HEK293 (cell line): ENCODE data around the gene VSTM2B.

Experiments
- HOXD13 ChIP-seq: sonication (generic); formaldehyde crosslinking; IDR thresholded peaks from 2 replicates; pipeline ENCODE4 v1.8.0; 2022; ENCODE audit warnings: missing genetic modification reagents, borderline replicate concordance
- IKZF3 ChIP-seq: fragments of 450-650 bp; IDR thresholded peaks from 2 replicates; pipeline ENCODE4 v1.5.0; 2018; ENCODE audit warnings: missing biosample characterization, mild to moderate bottlenecking, missing genetic modification characterization, moderate library complexity
- KLF7 ChIP-seq: fragments of 450-650 bp; formaldehyde crosslinking; IDR thresholded peaks from 2 replicates; pipeline ENCODE4 v1.5.1; 2016; ENCODE audit warnings: missing biosample characterization, missing genetic modification characterization, borderline replicate concordance
- KLF9 ChIP-seq: fragments of 450-650 bp; formaldehyde crosslinking; IDR thresholded peaks from 2 replicates; pipeline ENCODE4 v1.5.1; 2016; ENCODE audit warnings: missing biosample characterization, missing genetic modification characterization, low read depth
- MEIS1 ChIP-seq: sonication (generic); formaldehyde crosslinking; IDR thresholded peaks from 2 replicates; pipeline ENCODE4 v1.8.1; 2022; ENCODE audit warnings: missing genetic modification reagents, mild to moderate bottlenecking, borderline replicate concordance
- OSR2 ChIP-seq: fragments of 450-650 bp; formaldehyde crosslinking; IDR thresholded peaks from 2 replicates; pipeline ENCODE4 v1.5.1; 2016; ENCODE audit warnings: missing biosample characterization, missing genetic modification characterization
- PRDM2 ChIP-seq: fragments of 450-650 bp; formaldehyde crosslinking; IDR thresholded peaks from 2 replicates; pipeline ENCODE4 v1.5.1; 2016; ENCODE audit warnings: missing biosample characterization, missing genetic modification characterization, borderline replicate concordance
- SALL2 ChIP-seq: fragments of 450-650 bp; formaldehyde crosslinking; IDR thresholded peaks from 2 replicates; pipeline ENCODE4 v1.5.0; 2017; ENCODE audit warnings: missing biosample characterization, mild to moderate bottlenecking, missing genetic modification characterization, borderline replicate concordance
- SCRT2 ChIP-seq: fragments of 450-650 bp; formaldehyde crosslinking; IDR thresholded peaks from 2 replicates; pipeline ENCODE4 v1.5.1; 2016; ENCODE audit warnings: missing biosample characterization, missing genetic modification characterization
- SETDB1 ChIP-seq: IDR thresholded peaks from one replicate; pipeline ENCODE4 v1.6.1; 2017; ENCODE audit warnings: mild to moderate bottlenecking, low read length, moderate library complexity, mixed read lengths; ENCODE audit not compliant: insufficient read length
- SP7 ChIP-seq: fragments of 450-650 bp; formaldehyde crosslinking; IDR thresholded peaks from 2 replicates; pipeline ENCODE4 v1.5.1; 2016; ENCODE audit warnings: missing biosample characterization, missing genetic modification characterization
- WT1 ChIP-seq: fragments of 450-650 bp; formaldehyde crosslinking; IDR thresholded peaks from 2 replicates; pipeline ENCODE4 v1.5.1; 2016; ENCODE audit warnings: missing biosample characterization, missing genetic modification characterization
- YY1 ChIP-seq: fragments of 450-650 bp; formaldehyde crosslinking; IDR thresholded peaks from 2 replicates; pipeline ENCODE4 v1.5.1; 2018; ENCODE audit warnings: missing biosample characterization, missing genetic modification characterization
- ZFP3 ChIP-seq: fragments of 450-650 bp; formaldehyde crosslinking; IDR thresholded peaks from 2 replicates; pipeline ENCODE4 v1.5.1; 2016; ENCODE audit warnings: low read depth, missing biosample characterization, missing genetic modification characterization
- ZNF10 ChIP-seq: fragments of 450-650 bp; formaldehyde crosslinking; IDR thresholded peaks from 2 replicates; pipeline ENCODE4 v1.5.1; 2017; ENCODE audit warnings: missing biosample characterization, missing genetic modification characterization
- ZNF133 ChIP-seq: fragments of 450-650 bp; formaldehyde crosslinking; IDR thresholded peaks from 2 replicates; pipeline ENCODE4 v1.5.1; 2016; ENCODE audit warnings: missing biosample characterization, missing genetic modification characterization
- ZNF157 ChIP-seq: fragments of 450-650 bp; formaldehyde crosslinking; IDR thresholded peaks from 2 replicates; pipeline ENCODE4 v1.5.1; 2016; ENCODE audit warnings: missing biosample characterization, missing genetic modification characterization
- ZNF19 ChIP-seq: fragments of 450-650 bp; formaldehyde crosslinking; IDR thresholded peaks from 2 replicates; pipeline ENCODE4; 2016; ENCODE audit warnings: missing biosample characterization, missing genetic modification characterization, low read depth
- ZNF292 ChIP-seq: fragments of 450-650 bp; formaldehyde crosslinking; IDR thresholded peaks from 2 replicates; pipeline ENCODE4 v1.5.1; 2016; ENCODE audit warnings: low read depth, missing biosample characterization, missing genetic modification characterization, borderline replicate concordance
- ZNF350 ChIP-seq: fragments of 450-650 bp; formaldehyde crosslinking; IDR thresholded peaks from 2 replicates; pipeline ENCODE4 v1.5.0; 2017; ENCODE audit warnings: missing biosample characterization, mild to moderate bottlenecking, missing genetic modification characterization
- ZNF398 ChIP-seq: fragments of 450-650 bp; formaldehyde crosslinking; IDR thresholded peaks from 2 replicates; pipeline ENCODE4 v1.5.1; 2017; ENCODE audit warnings: missing biosample characterization, missing genetic modification characterization
- ZNF521 ChIP-seq: fragments of 450-650 bp; formaldehyde crosslinking; IDR thresholded peaks from 2 replicates; pipeline ENCODE4 v1.5.1; 2017; ENCODE audit warnings: missing biosample characterization, mild to moderate bottlenecking, missing genetic modification characterization
- ZNF560 ChIP-seq: fragments of 450-650 bp; formaldehyde crosslinking; IDR thresholded peaks from 2 replicates; pipeline ENCODE4 v1.5.1; 2017; ENCODE audit warnings: missing biosample characterization, missing genetic modification characterization, borderline replicate concordance
- ZNF621 ChIP-seq: fragments of 450-650 bp; formaldehyde crosslinking; IDR thresholded peaks from 2 replicates; pipeline ENCODE4 v1.5.1; 2017; ENCODE audit warnings: missing biosample characterization, missing genetic modification characterization
- ZNF623 ChIP-seq: fragments of 450-650 bp; formaldehyde crosslinking; IDR thresholded peaks from 2 replicates; pipeline ENCODE4 v1.5.1; 2016; ENCODE audit warnings: missing biosample characterization, missing genetic modification characterization
- ZNF639 ChIP-seq: fragments of 450-650 bp; formaldehyde crosslinking; IDR thresholded peaks from 2 replicates; pipeline ENCODE4 v1.5.1; 2016; ENCODE audit warnings: missing biosample characterization, missing genetic modification characterization
- ZNF701 ChIP-seq: fragments of 450-650 bp; formaldehyde crosslinking; IDR thresholded peaks from 2 replicates; pipeline ENCODE4 v1.5.1; 2016; ENCODE audit warnings: missing biosample characterization, missing genetic modification characterization
- ZNF707 ChIP-seq: fragments of 450-650 bp; formaldehyde crosslinking; IDR thresholded peaks from 2 replicates; pipeline ENCODE4 v1.5.1; 2016; ENCODE audit warnings: missing biosample characterization, missing genetic modification characterization
- ZSCAN23 ChIP-seq: fragments of 450-650 bp; formaldehyde crosslinking; IDR thresholded peaks from 2 replicates; pipeline ENCODE4 v1.5.1; 2016; ENCODE audit warnings: missing biosample characterization, missing genetic modification characterization
- ZXDB ChIP-seq: fragments of 450-650 bp; formaldehyde crosslinking; IDR thresholded peaks from 2 replicates; pipeline ENCODE4 v1.5.1; 2016; ENCODE audit warnings: missing biosample characterization, missing genetic modification characterization
- TF ChIP-seq, protein P1 (sequence below): fragments of 450-650 bp; formaldehyde crosslinking; IDR thresholded peaks from 2 replicates; pipeline ENCODE4 v1.5.1; 2016; ENCODE audit warnings: missing biosample characterization, missing genetic modification characterization

Gene VSTM2B

GRCh38 chr19:29605653-29606419 lies 80.0 kb downstream of the VSTM2B start, which contains the start of gene POP4 (continued):
- TF ChIP-seq SCRT2 (tag by site-specific recombination) (peak; percentile 85), ZFP3 (tag by site-specific recombination) (no peak), ZNF701 (tag by site-specific recombination) (0 out of 2 replicates have a peak, but pooled peaks have one; percentile 50), WT1 (tag by site-specific recombination) (peak; percentile 42; the same call in 1 of the 2 replicates), SP7 (peak; percentile 94), ZSCAN23 (no peak), KLF9 (tag by site-specific recombination) (peak; percentile 79), ZNF623 (tag by site-specific recombination) (peak; percentile 6; the same call in 1 of the 2 replicates), YY1 (peak; percentile 89), IKZF3 (tag by site-specific recombination) (no peak), MEIS1 (no peak), SETDB1 (no peak), ZNF350 (no peak), ZNF398 (tag by site-specific recombination) (no peak), OSR2 (peak; percentile 38; the same call in 1 of the 2 replicates), SALL2 (tag by site-specific recombination) (no peak), ZXDB (peak; percentile 97), ZNF621 (tag by site-specific recombination) (no peak), ZNF10 (peak; percentile 94), ZNF639 (tag by site-specific recombination) (peak; percentile 86), ZNF521 (tag by site-specific recombination) (no peak), ZNF19 (tag by site-specific recombination) (no peak), PRDM2 (tag by site-specific recombination) (peak; percentile 76; the same call in 1 of the 2 replicates), HOXD13 (CRISPR knock-in tag) (no peak), KLF7 (peak; percentile 63), ZNF157 (no peak), ZNF707 (tag by site-specific recombination) (no peak), ZNF133 (tag by site-specific recombination) (no peak; the same call in 1 of the 2 replicates), ZNF292 (no peak), ZNF560 (no peak)
- TF ChIP-seq, protein P1, sequence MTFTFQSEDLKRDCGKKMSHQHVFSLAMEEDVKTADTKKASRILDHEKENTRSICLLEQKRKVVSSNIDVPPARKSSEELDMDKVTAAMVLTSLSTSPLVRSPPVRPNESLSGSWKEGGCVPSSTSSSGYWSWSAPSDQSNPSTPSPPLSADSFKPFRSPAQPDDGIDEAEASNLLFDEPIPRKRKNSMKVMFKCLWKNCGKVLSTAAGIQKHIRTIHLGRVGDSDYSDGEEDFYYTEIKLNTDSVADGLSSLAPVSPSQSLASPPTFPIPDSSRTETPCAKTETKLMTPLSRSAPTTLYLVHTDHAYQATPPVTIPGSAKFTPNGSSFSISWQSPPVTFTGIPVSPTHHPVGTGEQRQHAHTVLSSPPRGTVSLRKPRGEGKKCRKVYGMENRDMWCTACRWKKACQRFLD (tag by site-specific recombination): no peak
